GM18873 (cell line): Measurements from ENCODE around the gene CD300LF.

Experiments used
- ATAC-seq: cut with Tn5 transposase; IDR thresholded peaks from one replicate; pipeline ENCODE4 v1.9.1; 2021; ENCODE audit warnings: mild to moderate bottlenecking, moderate library complexity, moderate number of reproducible peaks; ENCODE audit not compliant: unreplicated experiment, low FRiP score

CD300LF gene

DNA sequence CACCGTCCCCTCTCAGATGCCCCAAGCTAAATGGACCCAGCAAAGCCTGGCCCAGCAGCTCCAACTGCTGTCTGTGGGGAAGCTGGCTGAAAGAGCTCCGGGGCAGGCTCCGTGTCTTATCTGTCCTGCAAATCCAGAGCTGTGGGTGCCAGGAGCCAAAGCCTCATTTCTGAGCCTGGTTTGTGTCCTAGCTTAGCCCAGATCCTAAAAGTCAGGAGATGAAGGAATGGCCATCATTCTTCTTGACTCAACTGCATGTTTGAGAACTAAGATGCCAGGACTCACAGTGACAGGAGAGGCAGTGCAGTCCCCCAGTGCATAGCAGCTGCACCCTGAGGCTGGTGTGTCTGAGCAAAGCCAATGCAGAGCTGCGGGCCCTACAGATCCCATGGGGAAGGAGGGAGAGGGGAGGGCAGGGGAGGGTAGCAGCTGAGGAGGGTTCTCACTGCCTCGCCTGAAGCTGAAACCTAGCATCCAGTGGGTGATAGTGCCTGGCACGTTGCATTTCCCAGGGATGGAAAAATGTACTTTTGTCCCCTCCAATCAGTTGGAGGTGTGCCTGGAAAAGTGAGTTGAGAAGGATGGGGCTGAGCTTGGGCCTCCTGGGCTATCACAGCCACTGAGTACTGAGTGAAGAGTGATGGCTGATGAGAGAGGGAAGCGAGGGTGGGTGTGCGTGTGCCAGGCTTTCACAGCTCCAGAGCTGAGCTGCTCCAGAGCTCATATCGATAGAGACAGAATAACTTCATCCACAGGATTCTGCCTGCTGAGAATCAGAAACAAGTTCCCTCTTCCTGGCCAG is 64.7 kb downstream of the CD300LF start:
- no peak for ATAC-seq

DNA sequence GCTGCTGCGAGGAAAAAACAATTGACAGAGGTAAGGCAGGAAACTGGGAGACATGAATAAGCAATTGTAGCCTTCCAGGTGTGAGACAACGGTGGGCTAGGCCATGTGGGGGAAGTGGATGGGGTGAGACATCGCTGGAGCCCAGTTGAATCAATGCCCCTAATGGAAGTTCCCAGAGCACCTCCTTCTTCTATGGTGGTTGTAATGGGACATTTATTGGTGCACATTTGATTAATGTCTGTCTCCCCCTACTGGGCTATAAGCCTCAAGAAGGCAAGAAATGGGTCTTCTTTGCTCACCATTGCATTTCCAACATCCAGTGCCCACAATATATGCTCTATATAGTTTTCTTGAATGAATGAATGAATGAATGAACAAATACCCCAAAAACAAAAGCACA is 66.5 kb downstream of the CD300LF start:
- ATAC-seq: no peak

DNA sequence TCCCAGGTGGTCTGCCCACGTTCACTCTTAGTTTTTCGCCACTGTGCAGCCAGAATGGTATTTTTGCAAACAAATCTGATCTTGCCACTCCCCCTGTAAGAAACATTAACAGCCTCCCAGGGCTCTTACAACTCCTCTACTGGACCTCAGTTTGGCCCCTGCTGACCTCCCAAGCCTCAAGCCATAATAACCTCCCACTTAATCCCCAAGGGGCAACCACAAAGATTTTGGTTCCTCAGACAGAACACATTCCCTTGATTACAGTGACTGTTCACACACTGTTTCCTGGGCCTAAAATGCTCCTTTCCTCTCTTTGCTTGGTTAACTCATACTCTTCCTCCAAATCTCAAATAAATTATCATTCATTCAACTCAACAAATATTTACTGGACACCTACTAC is 67.7 kb downstream of the CD300LF start:
- no peak for ATAC-seq

DNA sequence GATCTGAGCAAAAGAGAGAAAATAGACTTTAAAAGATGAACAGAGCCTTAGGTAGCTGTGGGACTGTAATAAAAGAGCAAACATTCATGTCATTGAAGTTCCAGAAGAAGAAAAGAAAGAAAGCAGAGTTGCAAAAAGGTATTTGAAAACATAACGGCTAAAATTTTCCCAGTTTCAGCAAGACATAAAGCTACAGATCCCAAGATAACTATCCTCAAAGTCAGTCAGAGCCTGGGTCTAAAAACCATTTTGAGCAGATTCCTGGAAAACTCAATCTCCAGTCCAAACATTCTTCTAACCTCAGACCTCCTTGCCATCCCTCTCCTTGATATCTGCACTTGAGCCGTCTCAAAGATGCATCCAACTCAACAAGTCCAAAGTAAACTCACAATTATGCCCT is 68.3 kb downstream of the CD300LF start:
- no peak for ATAC-seq
